GM23338 (cell line): ENCODE results near the gene SCAANT1. TPM values are rescaled to one million over a fixed set of nuclear protein-coding genes. Genes with fewer than 3 reads are reported as not detected.

Experiments used
- ATAC-seq: fragments of 200-7000 bp; cut with Tn5 transposase; 3 replicates; pipeline ENCODE4 v1.9.1; 2020
- DNase-seq: peaks from one replicate; pipeline ENCODE4 v3.0.0-alpha.2; 2015; ENCODE audit warnings: low spot score
- H2AFZ ChIP-seq: fragments of 200-600 bp; sonication (generic); 2 replicates; pipeline ENCODE4 v1.8.0; 2016; ENCODE audit warnings: antibody characterized with exemption, mild to moderate bottlenecking, moderate library complexity
- H3F3A ChIP-seq: fragments of 200-600 bp; sonication (generic); replicated peaks from 2 replicates; pipeline ENCODE4 v1.8.0; 2017; ENCODE audit warnings: antibody characterized with exemption, mixed run types, low read depth
- H3K27ac ChIP-seq: fragments of 200-600 bp; sonication (generic); 2 replicates; pipeline ENCODE4 v1.6.1; 2016; ENCODE audit warnings: low read depth
- H3K27me3 ChIP-seq: fragments of 200-600 bp; sonication (generic); 2 replicates; pipeline ENCODE4 v1.8.0; 2016; ENCODE audit warnings: mild to moderate bottlenecking, mixed run types, moderate library complexity; ENCODE audit not compliant: insufficient read depth
- H3K36me3 ChIP-seq: fragments of 200-600 bp; sonication (generic); 2 replicates; pipeline ENCODE4 v1.8.0; 2016; ENCODE audit warnings: mild to moderate bottlenecking; ENCODE audit not compliant: insufficient read depth
- H3K4me1 ChIP-seq: fragments of 200-600 bp; sonication (generic); 2 replicates; pipeline ENCODE4 v1.8.0; 2016; ENCODE audit warnings: mild to moderate bottlenecking, moderate library complexity; ENCODE audit not compliant: insufficient read depth
- H3K4me2 ChIP-seq: fragments of 200-600 bp; sonication (generic); 2 replicates; pipeline ENCODE4 v1.7.1; 2017; ENCODE audit warnings: mixed run types
- H3K4me3 ChIP-seq: fragments of 200-600 bp; sonication (generic); 2 replicates; pipeline ENCODE4 v1.6.1; 2016; ENCODE audit warnings: mixed run types
- H3K79me2 ChIP-seq: fragments of 200-600 bp; sonication (generic); replicated peaks from 2 replicates; pipeline ENCODE4 v1.8.0; 2017; ENCODE audit warnings: mild to moderate bottlenecking; ENCODE audit not compliant: insufficient read depth
- H3K9me2 ChIP-seq: fragments of 200-600 bp; sonication (generic); 2 replicates; pipeline ENCODE4 v1.8.0; 2017; ENCODE audit not compliant: insufficient read depth
- H4K20me1 ChIP-seq: fragments of 200-600 bp; sonication (generic); replicated peaks from 2 replicates; pipeline ENCODE4 v1.8.0; 2017; ENCODE audit warnings: mild to moderate bottlenecking; ENCODE audit not compliant: insufficient read depth
- H3K27ac Mint-ChIP-seq: 2 replicates; pipeline ENCODE4 v1.8.0; 2020; ENCODE audit warnings: inconsistent platforms, mild to moderate bottlenecking, moderate library complexity, mixed read lengths
- H3K27me3 Mint-ChIP-seq: 3 replicates; pipeline ENCODE4 v1.8.0; 2022; ENCODE audit warnings: low read depth, mild to moderate bottlenecking, moderate library complexity, mixed read lengths, inconsistent platforms; ENCODE audit not compliant: insufficient read depth, poor library complexity
- H3K36me3 Mint-ChIP-seq: 3 replicates; pipeline ENCODE4 v1.8.0; 2021; ENCODE audit warnings: low read depth, mild to moderate bottlenecking, inconsistent platforms, moderate library complexity, mixed read lengths
- H3K4me1 Mint-ChIP-seq: 3 replicates; pipeline ENCODE4 v1.8.0; 2020; ENCODE audit warnings: mild to moderate bottlenecking, inconsistent platforms, mixed read lengths
- H3K4me3 Mint-ChIP-seq: 3 replicates; pipeline ENCODE4 v1.8.0; 2021; ENCODE audit warnings: moderate library complexity, mild to moderate bottlenecking, inconsistent platforms, mixed read lengths
- H3K9me3 Mint-ChIP-seq: 3 replicates; pipeline ENCODE4 v1.8.0; 2020; ENCODE audit warnings: moderate library complexity, mild to moderate bottlenecking, inconsistent platforms, mixed read lengths
- CREB1 ChIP-seq: fragments of 250-450 bp; sonication (Bioruptor Pico); IDR thresholded peaks from 2 replicates; pipeline ENCODE4 v1.5.0; 2020; ENCODE audit warnings: low read depth, mild to moderate bottlenecking, moderate library complexity
- CTCF ChIP-seq, 2 experiments: fragments of 200-600 bp in 1 of 2; sonication (generic) in 1 of 2; conservative IDR thresholded peaks; 2 replicates each; pipeline versions ENCODE4 v1.5.1 to v1.6.1; 2016 to 2017; ENCODE audit warnings: antibody characterized with exemption in 2 of 2, low read depth in 2 of 2, mild to moderate bottlenecking in 2 of 2, moderate library complexity in 1 of 2
- EZH2 ChIP-seq: fragments of 200-600 bp; sonication (generic); IDR thresholded peaks from one replicate; pipeline ENCODE4 v1.8.0; 2017; ENCODE audit warnings: antibody characterized with exemption, mild to moderate bottlenecking, low read depth; ENCODE audit not compliant: unreplicated experiment
- EZH2phosphoT487 ChIP-seq: fragments of 200-600 bp; sonication (generic); IDR thresholded peaks from one replicate; pipeline ENCODE4 v1.8.1; 2018; ENCODE audit warnings: antibody characterized with exemption; ENCODE audit not compliant: unreplicated experiment
- JUNB ChIP-seq: IDR thresholded peaks from one replicate; pipeline ENCODE4 v1.6.1; 2016; ENCODE audit warnings: antibody characterized with exemption; ENCODE audit not compliant: unreplicated experiment
- NANOG ChIP-seq: IDR thresholded peaks from 2 replicates; pipeline ENCODE4 v1.6.1; 2016; ENCODE audit warnings: antibody characterized with exemption, borderline replicate concordance
- POLR2AphosphoS5 ChIP-seq: IDR thresholded peaks from 2 replicates; pipeline ENCODE4 v1.6.1; 2016; ENCODE audit warnings: antibody characterized with exemption, low read depth
- REST ChIP-seq: IDR thresholded peaks from one replicate; pipeline ENCODE4 v1.6.1; 2018; ENCODE audit warnings: antibody characterized with exemption; ENCODE audit not compliant: unreplicated experiment
- STAT1 ChIP-seq: IDR thresholded peaks from one replicate; pipeline ENCODE4 v1.6.1; 2016; ENCODE audit warnings: antibody characterized with exemption; ENCODE audit not compliant: unreplicated experiment
- ZNF331 ChIP-seq: fragments of 250-450 bp; sonication (Bioruptor Pico); IDR thresholded peaks from 2 replicates; pipeline ENCODE4 v1.5.0; 2020; ENCODE audit warnings: low read depth, mild to moderate bottlenecking, moderate library complexity
- polyA plus RNA-seq: library from polyadenylated mRNA; unstranded; fragments of >200 nt; fragmentation: Nextera tagmentation; extraction: Ambion mirVana; gene quantifications from 2 replicates; pipeline ENCODE4 v1.2.1, GENCODE V29; 2016
- total RNA-seq: library from RNA; depleted of rRNA; stranded (reverse); fragments of >200 nt; shearing (Covaris generic); gene quantifications from 2 replicates; pipeline ENCODE4 v1.2.3, GENCODE V29; 2014
- TF ChIP-seq, protein P1 (sequence below): IDR thresholded peaks from 2 replicates; pipeline ENCODE4 v1.6.1; 2016; ENCODE audit warnings: antibody characterized with exemption
- TF ChIP-seq, protein P2 (sequence below): fragments of 250-450 bp; sonication (Bioruptor Pico); IDR thresholded peaks from 2 replicates; pipeline ENCODE4 v1.5.0; 2020; ENCODE audit warnings: mild to moderate bottlenecking, moderate library complexity

The SCAANT1 gene
- total and polyA plus RNA-seq, 2 experiments from 2014 or later, result 1.2 TPM; not detected in 1

DNA sequence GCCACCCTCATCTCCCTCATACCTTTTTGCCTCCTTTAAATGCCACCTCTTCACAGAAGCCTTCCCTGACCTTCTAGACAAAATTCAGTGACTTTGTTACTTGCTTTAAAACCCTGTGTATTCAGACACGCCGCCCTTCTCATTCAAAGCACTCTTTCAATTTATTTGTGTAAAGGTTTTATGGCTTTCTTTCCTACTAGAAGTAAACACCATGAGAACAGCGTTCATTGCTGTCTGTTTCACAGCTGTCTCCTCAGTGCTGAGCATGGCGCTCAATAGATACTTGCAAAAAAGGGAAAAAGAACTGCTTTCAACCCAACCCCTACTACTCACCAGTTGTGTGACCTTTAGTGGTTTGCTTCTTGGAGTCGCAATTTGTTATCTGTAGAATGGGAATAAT is 31.5 kb downstream of the SCAANT1 start (continued):
- no peak for TF ChIP-seq REST
- no peak for TF ChIP-seq CREB1 (CRISPR knock-in tag)
- TF ChIP-seq JUNB, result no peak
- no peak for TF ChIP-seq STAT1
- TF ChIP-seq, protein P1, sequence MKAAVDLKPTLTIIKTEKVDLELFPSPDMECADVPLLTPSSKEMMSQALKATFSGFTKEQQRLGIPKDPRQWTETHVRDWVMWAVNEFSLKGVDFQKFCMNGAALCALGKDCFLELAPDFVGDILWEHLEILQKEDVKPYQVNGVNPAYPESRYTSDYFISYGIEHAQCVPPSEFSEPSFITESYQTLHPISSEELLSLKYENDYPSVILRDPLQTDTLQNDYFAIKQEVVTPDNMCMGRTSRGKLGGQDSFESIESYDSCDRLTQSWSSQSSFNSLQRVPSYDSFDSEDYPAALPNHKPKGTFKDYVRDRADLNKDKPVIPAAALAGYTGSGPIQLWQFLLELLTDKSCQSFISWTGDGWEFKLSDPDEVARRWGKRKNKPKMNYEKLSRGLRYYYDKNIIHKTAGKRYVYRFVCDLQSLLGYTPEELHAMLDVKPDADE, result no peak
- no peak for TF ChIP-seq NANOG
- no peak for TF ChIP-seq POLR2AphosphoS5
- TF ChIP-seq EZH2, result no peak
- no peak for TF ChIP-seq CTCF (conservative IDR thresholded peaks at IDR 0.05; ENCODE audit: low read depth in 2 of 2)

GRCh38 chr3:63878394-63879060 is 33.7 kb downstream of the SCAANT1 start:
- Histone ChIP-seq H3K79me2 (peaks cover 89% of the 10 kb centered on the region), H2AFZ (no peak overlapping the region), H3K27ac (peak overlapping the region; percentile 28; the same call in 1 of the 2 replicates), H4K20me1 (no peaks in the 10 kb centered on the region; the same call in 1 of the 2 replicates), H3K9me2 (no peaks in the 10 kb centered on the region), H3K4me1 (peaks cover 15% of the 10 kb centered on the region), H3K4me3 (no peak overlapping the region), H3K27me3 (no peaks in the 10 kb centered on the region), H3K36me3 (no peaks in the 10 kb centered on the region), H3F3A (no peaks in the 10 kb centered on the region), H3K4me2 (peak overlapping the region; percentile 44; the same call in 1 of the 2 replicates)
- DNase-seq (peak; percentile 27), ATAC-seq (peak; percentile 57)
- H3K9me3 Mint-ChIP-seq, result no peaks in the 10 kb centered on the region
- no peaks in the 10 kb centered on the region for H3K27me3 Mint-ChIP-seq
- peaks cover 26% of the 10 kb centered on the region for H3K4me1 Mint-ChIP-seq
- no peak overlapping the region for H3K4me3 Mint-ChIP-seq
- H3K36me3 Mint-ChIP-seq, result no peaks in the 10 kb centered on the region
- H3K27ac Mint-ChIP-seq, result no peak overlapping the region
- TF ChIP-seq, protein P2, sequence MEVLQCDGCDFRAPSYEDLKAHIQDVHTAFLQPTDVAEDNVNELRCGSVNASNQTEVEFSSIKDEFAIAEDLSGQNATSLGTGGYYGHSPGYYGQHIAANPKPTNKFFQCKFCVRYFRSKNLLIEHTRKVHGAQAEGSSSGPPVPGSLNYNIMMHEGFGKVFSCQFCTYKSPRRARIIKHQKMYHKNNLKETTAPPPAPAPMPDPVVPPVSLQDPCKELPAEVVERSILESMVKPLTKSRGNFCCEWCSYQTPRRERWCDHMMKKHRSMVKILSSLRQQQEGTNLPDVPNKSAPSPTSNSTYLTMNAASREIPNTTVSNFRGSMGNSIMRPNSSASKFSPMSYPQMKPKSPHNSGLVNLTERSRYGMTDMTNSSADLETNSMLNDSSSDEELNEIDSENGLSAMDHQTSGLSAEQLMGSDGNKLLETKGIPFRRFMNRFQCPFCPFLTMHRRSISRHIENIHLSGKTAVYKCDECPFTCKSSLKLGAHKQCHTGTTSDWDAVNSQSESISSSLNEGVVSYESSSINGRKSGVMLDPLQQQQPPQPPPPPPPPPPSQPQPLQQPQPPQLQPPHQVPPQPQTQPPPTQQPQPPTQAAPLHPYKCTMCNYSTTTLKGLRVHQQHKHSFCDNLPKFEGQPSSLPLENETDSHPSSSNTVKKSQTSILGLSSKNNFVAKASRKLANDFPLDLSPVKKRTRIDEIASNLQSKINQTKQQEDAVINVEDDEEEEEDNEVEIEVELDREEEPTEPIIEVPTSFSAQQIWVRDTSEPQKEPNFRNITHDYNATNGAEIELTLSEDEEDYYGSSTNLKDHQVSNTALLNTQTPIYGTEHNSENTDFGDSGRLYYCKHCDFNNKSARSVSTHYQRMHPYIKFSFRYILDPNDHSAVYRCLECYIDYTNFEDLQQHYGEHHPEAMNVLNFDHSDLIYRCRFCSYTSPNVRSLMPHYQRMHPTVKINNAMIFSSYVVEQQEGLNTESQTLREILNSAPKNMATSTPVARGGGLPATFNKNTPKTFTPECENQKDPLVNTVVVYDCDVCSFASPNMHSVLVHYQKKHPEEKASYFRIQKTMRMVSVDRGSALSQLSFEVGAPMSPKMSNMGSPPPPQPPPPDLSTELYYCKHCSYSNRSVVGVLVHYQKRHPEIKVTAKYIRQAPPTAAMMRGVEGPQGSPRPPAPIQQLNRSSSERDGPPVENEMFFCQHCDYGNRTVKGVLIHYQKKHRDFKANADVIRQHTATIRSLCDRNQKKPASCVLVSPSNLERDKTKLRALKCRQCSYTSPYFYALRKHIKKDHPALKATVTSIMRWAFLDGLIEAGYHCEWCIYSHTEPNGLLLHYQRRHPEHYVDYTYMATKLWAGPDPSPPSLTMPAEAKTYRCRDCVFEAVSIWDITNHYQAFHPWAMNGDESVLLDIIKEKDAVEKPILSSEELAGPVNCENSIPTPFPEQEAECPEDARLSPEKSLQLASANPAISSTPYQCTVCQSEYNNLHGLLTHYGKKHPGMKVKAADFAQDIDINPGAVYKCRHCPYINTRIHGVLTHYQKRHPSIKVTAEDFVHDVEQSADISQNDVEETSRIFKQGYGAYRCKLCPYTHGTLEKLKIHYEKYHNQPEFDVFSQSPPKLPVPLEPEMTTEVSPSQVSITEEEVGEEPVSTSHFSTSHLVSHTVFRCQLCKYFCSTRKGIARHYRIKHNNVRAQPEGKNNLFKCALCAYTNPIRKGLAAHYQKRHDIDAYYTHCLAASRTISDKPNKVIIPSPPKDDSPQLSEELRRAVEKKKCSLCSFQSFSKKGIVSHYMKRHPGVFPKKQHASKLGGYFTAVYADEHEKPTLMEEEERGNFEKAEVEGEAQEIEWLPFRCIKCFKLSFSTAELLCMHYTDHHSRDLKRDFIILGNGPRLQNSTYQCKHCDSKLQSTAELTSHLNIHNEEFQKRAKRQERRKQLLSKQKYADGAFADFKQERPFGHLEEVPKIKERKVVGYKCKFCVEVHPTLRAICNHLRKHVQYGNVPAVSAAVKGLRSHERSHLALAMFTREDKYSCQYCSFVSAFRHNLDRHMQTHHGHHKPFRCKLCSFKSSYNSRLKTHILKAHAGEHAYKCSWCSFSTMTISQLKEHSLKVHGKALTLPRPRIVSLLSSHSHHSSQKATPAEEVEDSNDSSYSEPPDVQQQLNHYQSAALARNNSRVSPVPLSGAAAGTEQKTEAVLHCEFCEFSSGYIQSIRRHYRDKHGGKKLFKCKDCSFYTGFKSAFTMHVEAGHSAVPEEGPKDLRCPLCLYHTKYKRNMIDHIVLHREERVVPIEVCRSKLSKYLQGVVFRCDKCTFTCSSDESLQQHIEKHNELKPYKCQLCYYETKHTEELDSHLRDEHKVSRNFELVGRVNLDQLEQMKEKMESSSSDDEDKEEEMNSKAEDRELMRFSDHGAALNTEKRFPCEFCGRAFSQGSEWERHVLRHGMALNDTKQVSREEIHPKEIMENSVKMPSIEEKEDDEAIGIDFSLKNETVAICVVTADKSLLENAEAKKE (CRISPR knock-in tag), result no peak
- TF ChIP-seq EZH2phosphoT487, result no peak
- TF ChIP-seq ZNF331 (CRISPR knock-in tag), result no peak
